GM21390 (cell line): ENCODE data around the gene CDK3.
"Not testable (repeated sequence)": the region's sequence is repeated elsewhere in the genome, so short reads cannot be mapped to it uniquely, and the experiment has no call there.

ENCODE experiments used
- ATAC-seq: cut with Tn5 transposase; IDR thresholded peaks from one replicate; pipeline ENCODE4 v1.9.1; 2021; ENCODE audit not compliant: unreplicated experiment

The CDK3 gene

DNA sequence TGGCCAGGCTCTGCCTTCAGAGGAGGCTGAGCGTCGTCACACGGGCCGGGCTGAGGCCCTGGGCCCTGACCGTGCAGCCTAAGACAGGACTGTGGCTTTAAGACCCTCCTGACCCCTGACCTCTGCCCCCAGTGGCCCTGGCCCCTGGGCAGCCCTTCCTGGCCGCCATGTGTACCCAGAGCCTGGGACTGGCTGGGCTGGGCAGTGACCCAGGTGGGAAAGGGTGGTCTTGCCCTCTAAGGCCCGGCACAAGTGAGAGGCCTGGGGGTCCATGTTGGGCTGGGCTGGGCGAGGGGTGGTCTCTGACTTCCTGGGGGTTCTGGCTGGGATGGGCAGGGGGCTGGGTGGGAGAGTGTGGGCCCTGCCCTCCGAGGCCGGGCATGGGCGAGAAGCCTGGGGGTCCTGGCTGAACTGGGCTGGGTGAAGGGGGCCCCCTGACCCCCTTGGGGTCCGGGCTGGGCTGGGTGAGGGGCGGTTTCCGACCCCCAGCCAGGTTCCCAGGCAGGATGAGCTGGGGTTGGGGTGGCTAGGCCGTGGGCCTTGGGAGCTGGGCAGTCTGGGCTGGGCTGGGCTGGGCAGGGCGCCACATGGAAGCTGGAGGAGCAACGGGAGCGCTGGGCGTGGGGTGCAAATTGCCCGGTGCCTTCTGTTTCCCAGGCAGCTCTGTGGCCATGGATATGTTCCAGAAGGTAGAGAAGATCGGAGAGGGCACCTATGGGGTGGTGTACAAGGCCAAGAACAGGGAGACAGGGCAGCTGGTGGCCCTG lies at the start of gene CDK3:
Gene CDK3 (plus strand): TSS at position 101 of the 767 bp plus-strand sequence. CDS start 571 bp downstream, at position 672.
- no peak for ATAC-seq

DNA sequence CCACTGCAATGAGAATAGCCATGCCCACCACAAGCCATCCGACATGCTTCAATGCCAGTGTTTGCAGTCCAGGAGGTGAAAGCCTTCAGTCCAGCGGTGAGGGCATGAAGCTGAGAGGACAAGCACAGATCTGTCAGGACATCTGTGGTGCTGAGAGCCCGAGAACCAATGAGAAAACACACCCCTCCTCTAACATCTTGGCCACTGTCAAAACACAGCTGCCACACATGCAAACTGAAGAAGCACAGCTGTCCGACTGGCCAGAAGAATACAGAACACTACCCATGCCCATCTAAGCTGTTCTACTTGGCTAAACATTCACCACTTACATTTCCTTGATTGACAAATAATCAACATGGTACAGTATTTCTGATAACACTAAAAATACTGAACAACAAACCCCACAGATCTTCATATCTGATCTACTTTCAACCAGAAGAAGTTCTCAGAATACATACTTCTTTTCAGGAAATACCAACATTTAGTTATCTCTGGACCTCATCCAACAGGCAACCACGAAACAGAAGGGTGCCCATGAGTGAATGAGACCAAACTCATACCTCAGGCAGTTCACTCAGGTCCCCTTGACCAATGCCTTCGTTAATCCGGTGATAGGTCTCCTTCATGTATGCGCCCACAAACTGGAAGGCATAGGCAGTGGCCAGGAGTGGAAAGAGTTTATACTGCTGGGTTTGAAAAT lies 49.6 kb upstream of the CDK3 start:
- ATAC-seq: no peak

DNA sequence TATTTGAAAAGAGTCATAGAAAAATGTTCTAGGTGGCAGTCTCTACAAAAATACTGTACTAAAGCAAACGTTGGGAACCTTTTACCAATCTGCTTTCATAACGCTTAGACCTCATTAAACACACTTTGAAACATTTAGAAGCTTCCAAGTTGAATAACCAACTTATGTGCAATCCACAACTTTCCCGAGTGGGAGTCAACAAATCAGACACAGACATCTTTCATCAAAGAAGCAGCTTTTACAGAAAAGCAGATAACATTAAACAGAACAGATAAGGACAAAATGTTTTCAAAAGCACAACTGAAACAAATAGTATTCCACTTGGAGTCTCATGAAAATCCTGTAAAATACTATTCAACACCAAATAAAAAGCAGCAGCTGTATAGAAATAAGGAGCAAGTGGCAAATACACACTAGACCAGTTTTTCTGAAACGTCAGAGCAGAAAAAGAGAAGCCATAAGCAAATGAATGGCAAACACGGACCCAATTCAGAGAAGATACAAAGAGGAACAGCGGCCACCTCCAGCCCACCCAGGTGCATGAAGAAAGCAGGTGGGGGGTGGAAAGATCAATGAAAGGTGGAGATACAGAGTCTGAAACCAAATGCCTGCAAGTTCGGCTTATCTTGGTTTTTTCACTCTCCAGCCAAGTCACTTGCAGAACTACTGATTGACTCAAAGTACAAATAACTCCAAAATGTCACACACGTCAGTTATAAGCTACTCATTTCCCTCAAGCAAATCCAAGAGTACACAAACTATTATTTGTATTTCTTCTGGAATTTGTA lies 41.4 kb upstream of the CDK3 start:
- ATAC-seq: no peak

DNA sequence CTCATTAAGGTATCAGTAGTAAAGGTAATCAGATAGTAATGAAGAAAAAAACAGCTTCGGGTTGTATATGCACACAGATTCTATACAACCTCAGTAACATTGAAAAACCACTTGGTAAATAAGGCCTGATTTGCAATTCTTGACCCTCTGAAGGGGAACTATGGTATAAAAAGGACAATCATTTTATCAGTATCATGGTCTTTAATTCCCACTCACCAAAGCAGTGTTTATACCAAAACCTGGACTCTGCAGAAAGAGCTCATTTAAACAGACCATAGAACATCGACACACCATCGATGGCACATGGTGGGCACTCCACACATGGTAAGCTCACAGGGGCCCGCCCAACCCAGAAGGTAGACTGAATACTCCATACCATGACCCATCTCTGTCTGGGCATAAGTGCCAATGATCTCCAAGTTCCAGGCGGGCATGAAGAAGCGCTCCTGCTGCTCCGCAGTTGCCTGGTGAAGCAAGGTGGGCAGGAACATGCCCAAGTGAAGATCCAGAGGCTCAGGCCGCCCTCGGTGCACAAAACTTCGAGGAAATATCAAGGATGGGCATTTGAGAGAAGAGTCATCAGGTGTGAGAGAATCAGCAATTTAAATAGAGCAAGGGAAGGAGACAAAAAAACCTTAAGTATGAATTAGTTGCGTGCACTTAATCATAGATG lies 40.7 kb upstream of the CDK3 start:
- no peak for ATAC-seq

DNA sequence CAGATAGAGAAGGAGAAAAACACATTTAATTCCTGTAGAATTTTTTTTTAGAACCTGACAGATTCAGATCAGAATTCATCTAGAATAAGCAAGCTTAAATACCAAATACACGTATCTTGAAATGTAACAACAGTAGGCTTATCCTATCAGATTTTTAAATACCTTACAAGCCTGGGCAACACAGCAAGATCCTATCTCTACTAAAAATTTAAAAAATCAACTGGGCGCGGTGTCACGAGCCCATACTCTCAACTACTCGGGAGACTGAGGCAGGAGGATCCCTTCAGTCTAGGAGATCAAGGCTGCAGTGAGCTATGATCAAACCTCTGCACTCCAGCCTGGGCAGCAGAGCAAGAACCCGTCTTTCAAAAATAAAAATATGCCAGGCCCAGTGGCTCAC lies 35.2 kb upstream of the CDK3 start:
- no peak for ATAC-seq

DNA sequence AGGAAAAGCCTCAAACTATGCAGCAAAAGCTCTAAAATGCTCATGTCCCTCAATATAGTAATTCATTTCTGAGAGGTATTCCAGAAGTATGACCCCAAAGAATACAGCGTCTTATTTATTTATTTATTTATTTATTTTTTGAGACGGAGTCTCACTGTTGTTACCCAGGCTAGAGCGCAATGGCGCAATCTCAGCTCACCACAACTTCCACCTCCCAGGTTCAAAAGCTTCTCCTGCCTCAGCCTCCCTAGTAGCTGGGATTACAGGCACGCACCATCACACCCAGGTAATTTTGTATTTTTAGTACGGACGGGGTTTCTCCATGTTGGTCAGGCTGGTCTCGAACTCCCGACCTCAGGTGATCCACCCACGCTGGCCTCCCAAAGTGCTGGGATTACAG lies 31.6 kb upstream of the CDK3 start:
- ATAC-seq: not testable (repeated sequence)

DNA sequence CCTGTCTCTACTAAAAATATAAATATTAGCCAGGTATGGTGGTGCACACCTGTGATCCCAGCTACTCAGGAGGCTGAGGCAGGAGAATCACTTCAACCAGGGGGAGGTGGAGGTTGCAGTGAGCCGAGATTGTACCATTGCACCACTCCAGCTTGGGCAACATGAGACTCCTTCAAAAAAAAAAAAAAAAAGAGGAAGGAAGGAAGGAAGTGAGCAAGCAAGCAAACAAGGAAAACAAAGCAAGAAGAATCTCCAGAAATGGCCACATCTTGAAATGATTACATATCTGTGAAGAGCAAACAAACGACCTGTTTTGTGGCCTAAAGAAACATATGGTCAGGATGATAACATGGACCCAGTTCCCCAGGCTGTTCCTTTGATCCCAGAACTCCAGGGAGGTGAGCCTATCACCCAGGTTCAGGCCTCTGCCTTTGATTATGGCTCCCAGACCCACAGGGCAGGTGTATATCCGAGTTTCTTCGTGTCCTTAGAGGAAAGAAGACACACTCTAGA lies 30.6 kb upstream of the CDK3 start:
- ATAC-seq: no peak

DNA sequence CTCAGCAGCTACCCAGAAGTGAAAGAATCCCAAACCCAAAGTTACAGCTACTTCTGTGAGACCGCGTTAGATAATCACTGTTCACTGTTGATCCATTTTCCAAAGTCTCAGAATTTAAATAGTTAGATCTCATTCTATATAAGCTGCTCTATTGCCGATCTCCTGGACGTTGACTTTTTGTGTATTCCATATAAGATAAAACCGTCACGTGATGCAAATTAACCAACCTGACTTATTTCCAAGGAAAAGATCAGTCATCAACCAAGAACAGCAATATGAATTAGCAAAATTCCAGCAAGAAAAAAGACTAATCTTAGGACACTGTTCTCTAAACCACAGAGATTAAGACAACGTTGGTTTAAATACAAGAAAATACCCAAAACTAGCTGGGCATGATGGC lies 30.0 kb upstream of the CDK3 start:
- no peak for ATAC-seq

DNA sequence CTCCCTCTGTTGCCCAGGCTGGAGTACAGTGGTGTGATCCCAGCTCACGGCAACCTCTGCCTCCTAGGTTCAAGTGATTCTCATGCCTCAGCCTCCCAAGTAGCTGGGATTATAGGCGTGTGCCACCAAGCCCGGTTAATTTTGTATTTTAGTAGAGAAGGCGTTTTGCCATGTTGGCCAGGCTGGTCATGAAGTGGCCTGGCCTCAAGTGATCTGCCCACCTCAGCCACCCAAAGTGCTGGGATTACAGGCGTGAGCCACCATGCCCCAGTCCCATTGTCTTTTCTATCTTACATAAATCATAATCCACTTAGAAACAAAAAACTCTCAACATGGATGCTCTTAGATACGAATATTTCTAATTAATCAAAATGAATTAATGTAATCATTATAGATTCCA lies 25.5 kb upstream of the CDK3 start:
- not testable (repeated sequence) for ATAC-seq

DNA sequence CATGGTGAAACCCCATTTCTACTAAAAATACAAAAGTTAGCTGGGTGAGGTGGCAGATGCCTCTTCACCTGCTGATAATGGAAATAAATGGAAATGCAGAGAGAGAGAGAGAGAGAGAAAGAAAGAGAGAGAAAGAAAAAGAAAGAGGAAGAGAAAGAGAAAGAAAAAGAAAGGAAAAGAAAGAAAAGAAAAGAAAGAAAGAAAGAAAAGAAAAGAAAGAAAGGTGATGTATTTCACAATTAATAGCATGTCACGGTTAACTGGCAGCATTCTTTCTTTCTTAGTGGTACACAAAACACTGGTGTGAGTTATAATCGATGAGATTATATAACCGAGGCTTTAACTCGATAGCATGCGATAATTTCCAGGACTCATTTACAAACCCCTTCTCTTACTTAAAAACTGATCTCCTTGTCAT lies 24.9 kb upstream of the CDK3 start:
- ATAC-seq: no peak

DNA sequence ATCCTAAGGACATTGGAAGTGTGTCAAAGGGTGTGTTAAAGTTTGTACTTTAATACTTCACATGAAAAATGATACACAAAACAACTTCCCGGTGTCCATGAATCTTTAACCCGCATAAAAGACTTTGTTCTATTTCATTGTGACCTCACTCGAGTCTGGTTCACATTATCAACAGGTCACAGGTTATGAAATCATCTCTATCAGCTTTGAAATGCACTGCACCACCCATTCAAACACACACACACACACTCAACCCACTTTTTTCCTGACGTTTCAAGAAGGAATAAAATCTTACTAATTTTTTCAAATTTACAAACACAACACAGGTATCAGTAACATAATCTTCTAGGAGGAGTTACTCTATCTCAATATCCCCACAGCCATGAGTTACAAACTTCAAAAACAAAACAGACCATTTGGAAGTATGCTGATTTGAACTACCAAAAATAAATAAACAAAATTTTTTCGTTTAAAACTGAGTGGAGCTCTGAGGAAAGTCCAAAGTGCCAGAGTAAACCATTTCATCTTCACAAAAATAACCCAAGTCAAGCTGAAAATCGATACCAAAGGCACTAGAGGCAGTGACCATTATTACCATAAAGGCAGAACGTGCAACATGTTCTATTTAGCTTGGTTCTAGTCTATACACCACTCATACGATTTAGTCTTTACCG lies 24.3 kb upstream of the CDK3 start:
- ATAC-seq: no peak

DNA sequence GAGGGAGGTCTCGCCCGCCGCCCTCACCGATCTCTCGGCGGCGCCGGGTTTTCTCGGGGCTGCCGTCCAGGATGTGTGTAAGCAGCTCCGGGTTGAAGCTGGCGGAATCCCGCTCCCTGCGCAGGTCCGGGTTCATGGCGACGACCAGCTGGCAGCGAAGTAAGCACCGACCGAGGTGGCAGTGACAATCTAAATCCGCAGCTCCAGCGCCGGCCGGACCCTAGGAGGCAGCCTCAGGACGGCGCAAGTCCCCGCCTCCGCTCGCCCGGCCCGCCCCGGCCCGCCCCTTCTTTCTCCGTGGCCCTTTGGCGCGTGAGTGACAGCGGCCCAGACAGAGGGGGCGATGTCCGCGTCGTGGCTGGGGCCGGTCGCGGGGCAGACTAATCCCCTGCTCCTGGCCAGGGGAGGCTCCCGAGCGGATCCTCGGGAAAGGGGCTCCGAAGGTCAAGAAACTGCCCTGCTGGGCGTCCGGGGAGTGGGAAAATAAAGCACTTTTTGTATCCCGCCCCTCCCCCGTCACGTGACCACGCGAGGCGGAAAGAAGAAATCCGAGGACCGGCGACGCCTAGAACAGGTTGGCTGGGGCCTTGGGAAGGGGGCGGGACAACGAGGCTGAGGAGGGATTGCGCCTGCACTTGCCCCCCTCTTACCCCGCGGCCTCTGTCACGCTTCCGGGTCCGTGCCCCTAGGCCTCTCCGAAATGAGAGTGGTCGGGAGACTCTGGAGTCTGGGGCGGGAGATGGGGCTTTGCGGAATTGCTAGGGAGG lies 21.5 kb upstream of the CDK3 start, which contains the start of the genes ACOX1 and TEN1:
Gene ACOX1 (minus strand): TSS at position 229 of the 767 bp plus-strand sequence. CDS start 93 bp downstream, at position 136.
Gene TEN1 (plus strand): TSS at position 303 of the 767 bp plus-strand sequence. CDS start 6,953 bp downstream, outside the sequence.
- ATAC-seq: peak; percentile 89

DNA sequence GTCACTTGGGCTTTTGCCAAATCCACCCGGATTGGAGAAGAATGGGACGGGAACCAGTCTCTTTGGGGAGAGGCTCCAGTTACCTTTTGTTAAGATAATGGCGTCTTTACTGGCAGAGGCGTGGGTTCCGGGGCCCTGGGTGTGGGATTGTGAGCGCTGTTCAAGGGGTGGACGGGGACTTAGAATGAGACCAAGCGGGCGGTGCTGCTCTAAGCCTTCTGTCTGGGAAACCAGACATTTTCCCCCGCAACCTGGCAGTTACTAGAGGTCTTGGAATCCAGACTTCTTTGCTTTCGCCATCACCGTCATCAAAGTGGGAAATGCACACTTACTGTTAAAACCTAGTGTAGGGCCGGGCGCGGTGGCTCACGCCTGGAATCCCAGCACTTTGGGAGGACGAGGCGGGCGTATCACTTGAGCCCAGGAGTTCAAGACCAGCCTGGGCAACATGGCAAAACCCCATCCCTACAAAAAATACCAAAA lies 20.9 kb upstream of the CDK3 start:
- no peak for ATAC-seq

DNA sequence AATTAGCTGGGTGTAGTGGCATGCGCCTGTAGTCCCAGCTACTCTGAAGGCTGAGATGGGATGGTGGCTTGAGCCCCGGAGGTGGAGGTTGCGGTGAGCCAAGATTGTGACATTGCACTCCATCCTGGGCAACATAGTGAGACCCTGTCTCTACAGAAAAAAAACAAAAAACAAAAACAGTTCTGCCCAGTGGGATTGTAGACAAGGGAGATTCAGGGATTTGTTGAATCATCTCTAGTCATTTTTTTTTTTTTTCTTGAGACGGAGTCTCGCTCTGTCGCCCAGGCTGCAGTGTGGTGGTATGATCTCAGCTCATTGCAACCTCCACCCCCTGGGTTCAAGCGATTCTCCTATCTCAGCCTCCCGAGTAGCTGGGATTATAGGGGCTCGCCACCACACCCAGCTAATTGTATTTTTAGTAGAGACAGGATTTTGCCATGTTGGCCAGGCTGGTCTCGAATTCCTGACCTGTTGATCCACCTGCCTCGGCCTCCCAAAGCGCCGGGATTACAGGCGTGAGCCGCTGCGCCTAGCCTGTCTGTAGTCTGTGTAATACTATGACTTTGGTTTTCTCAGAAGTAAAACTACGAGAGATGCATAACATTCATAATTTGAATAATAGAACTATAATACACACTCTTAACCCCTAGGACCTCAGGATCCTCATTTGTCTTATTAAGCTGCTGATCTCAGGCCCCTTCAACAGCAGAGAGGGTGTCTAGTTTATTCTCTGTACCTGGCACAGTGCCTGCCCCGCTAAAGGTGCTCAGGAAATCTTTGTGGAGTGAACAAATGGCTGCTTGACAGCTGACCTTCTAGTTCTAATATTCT lies 20.3 kb upstream of the CDK3 start:
- no peak for ATAC-seq

DNA sequence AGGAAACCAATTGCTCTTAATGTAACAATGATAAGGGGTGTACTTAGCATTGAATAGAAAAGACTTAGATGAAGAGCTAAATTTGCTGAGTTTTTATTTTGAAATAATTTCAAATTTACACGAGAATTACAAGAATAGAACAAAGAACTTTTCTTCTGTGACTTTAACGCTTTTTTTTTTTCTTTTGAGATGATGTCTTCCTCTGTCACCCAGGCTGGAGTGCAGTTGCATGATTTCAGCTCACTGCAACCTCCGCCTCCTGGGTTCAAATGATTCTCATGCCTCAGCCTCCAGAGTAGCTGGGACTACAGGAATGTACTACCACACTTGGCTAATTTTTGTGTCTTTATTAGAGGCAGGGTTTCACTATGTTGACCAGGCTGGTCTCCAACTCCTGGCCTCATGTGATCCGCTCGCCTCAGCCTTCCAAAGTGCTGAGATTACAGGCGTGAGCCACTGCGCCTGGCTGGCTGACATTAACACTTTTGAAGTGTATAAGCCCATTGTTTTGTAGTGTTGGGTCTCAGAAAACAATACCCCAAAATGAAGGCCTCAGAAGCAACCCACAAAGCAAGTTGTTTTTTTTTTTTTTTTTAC lies 19.5 kb upstream of the CDK3 start:
- ATAC-seq: no peak

DNA sequence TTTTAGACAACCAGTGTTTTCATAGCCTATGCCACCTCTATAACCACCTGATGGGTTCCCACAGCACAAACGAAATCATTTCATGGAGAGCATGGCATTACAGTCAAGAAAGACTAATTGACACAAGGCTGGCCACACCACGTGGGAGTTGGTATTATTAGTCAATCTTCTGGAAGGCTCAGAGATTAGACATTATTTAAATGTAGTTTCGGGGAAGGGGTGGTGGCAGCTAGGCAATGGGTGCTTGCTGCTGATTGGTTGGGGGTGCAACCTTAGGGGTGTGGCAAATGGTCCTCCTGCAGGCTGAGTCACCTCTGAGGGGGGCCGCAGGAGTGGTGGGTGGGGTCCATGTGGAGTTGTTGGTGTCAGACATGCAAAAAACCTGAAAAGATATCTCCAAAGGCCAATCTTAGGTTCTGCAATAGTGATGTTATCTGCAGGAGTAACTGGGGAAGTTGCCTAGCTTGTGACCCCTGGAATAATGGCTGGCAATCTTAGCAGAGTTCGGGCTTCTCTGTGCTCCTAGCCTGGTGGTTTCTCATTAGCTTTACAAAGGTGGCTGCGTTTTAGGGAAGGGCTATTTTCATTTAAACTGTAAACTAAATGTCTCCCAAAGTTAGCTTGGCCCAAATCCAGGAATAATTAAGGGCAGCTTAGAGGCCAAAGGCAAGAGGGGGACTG lies 17.0 kb upstream of the CDK3 start:
- no peak for ATAC-seq

DNA sequence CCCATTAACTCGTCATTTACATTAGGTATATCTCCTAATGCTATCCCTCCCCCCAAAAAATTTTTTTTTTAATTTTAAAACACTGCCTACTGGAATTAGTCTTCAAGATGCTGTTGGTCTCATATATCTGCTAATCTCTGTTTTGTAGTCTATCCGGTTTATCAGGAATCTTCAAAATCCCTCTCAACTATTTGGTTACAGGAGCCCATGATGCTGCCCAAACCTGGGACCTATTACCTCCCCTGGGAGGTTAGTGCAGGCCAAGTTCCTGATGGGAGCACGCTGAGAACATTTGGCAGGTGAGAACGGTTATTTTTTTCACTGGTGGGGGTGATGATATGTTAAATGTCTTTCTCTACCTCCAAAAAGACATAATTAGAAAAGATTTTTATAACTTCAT lies 14.7 kb upstream of the CDK3 start:
- ATAC-seq: no peak
